ENCODE data around the gene ACAD11. TPM values are rescaled to one million over a fixed set of nuclear protein-coding genes. Genes with fewer than 3 reads are reported as not detected.

The ACAD11 gene
- total RNA-seq, 1 experiment from 2014 or later = 12.6 TPM

- no peaks in the 10 kb centered on the region for H3K9me3 ChIP-seq (ENCODE audit: control insufficient read depth in 1 of 2, insufficient read depth in 1 of 2, low read depth in 1 of 2, low read length in 2 of 2)
- H3K9ac ChIP-seq (ENCODE audit: low read length) = no peak overlapping the region
- ChIA-PET POLR2A (no interaction called here), CTCF (no interaction called here), RAD21 (ENCODE audit: low non-redundant PET in 1 of 2, low total read pairs in 2 of 2, uncharacterized antibody in 2 of 2, unreplicated experiment in 2 of 2) (no interaction called here)
- no peak overlapping the region for H3K4me3 ChIP-seq (replicated peaks in 1 of 2; ENCODE audit: low read depth in 1 of 2, low read length in 2 of 2)
- no peaks in the 10 kb centered on the region for H3K27me3 ChIP-seq (ENCODE audit: insufficient read depth, low read length)
- DNase-seq (ENCODE audit: low read depth, low spot score) = no peak
- no peak for TF ChIP-seq SRF (IDR thresholded peaks at IDR 0.05; ENCODE audit: low read depth)
- TF ChIP-seq, protein P1, sequence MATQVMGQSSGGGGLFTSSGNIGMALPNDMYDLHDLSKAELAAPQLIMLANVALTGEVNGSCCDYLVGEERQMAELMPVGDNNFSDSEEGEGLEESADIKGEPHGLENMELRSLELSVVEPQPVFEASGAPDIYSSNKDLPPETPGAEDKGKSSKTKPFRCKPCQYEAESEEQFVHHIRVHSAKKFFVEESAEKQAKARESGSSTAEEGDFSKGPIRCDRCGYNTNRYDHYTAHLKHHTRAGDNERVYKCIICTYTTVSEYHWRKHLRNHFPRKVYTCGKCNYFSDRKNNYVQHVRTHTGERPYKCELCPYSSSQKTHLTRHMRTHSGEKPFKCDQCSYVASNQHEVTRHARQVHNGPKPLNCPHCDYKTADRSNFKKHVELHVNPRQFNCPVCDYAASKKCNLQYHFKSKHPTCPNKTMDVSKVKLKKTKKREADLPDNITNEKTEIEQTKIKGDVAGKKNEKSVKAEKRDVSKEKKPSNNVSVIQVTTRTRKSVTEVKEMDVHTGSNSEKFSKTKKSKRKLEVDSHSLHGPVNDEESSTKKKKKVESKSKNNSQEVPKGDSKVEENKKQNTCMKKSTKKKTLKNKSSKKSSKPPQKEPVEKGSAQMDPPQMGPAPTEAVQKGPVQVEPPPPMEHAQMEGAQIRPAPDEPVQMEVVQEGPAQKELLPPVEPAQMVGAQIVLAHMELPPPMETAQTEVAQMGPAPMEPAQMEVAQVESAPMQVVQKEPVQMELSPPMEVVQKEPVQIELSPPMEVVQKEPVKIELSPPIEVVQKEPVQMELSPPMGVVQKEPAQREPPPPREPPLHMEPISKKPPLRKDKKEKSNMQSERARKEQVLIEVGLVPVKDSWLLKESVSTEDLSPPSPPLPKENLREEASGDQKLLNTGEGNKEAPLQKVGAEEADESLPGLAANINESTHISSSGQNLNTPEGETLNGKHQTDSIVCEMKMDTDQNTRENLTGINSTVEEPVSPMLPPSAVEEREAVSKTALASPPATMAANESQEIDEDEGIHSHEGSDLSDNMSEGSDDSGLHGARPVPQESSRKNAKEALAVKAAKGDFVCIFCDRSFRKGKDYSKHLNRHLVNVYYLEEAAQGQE (IDR thresholded peaks at IDR 0.05; ENCODE audit: low read depth) = no peak
- TF ChIP-seq, protein P2, sequence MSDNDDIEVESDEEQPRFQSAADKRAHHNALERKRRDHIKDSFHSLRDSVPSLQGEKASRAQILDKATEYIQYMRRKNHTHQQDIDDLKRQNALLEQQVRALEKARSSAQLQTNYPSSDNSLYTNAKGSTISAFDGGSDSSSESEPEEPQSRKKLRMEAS (IDR thresholded peaks at IDR 0.05) = no peak
- TF ChIP-seq ZNF274 (IDR thresholded peaks at IDR 0.05; ENCODE audit: low read depth, low read length) = no peak
- no peak for TF ChIP-seq ELF1 (IDR thresholded peaks at IDR 0.05; ENCODE audit: borderline replicate concordance, low read depth)
- H3K27ac ChIP-seq (ENCODE audit: low read depth, low read length) = no peak overlapping the region
- no peak for ATAC-seq
- intact Hi-C loops (cut with micrococcal nuclease) = no loop called here
- no TSS peak for BruUV-seq (replicated peaks)
- no peaks in the 10 kb centered on the region for H3K4me1 ChIP-seq (ENCODE audit: control insufficient read depth in 1 of 2, insufficient read depth in 2 of 2, low read length in 2 of 2)
- H3K9me2 ChIP-seq (ENCODE audit: insufficient read depth) = no peaks in the 10 kb centered on the region
- H3K79me2 ChIP-seq (ENCODE audit: insufficient read depth, low read length) = no peaks in the 10 kb centered on the region
- H2AFZ ChIP-seq (ENCODE audit: low read depth, low read length, poor library complexity, severe bottlenecking) = no peak overlapping the region
- no peak overlapping the region for H3K4me2 ChIP-seq (ENCODE audit: low read length)
- peaks cover 16 to 24% of the 10 kb centered on the region in 2 experiments; a peak in 3 of 4 replicates for H3K36me3 ChIP-seq (ENCODE audit: control insufficient read depth in 1 of 2, insufficient read depth in 2 of 2, low read length in 2 of 2)
- H4K20me1 ChIP-seq (ENCODE audit: insufficient read depth) = no peaks in the 10 kb centered on the region
These were observed 20.3 kb upstream of the ACAD11 start for GRCh38 chr3:132679911-132680310.

DNA sequence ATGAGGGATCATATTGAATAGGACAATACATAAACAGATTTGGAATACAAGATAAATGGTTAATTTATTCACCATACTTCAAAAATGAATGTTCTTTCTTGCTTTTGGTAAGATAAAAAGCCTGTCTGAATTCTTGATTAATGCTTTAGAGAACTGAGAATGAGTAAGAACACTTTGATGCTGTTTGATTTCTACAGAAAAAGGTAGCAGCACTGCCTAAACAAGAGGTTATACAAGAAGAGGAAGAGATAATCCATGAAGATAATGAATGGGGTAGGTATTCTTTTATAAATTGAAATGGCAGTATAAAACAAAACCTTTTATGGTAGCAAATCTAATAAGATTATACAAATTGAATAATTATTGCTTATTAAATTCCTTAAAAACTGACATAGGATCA, 15.8 kb upstream of the ACAD11 start:
- Histone ChIP-seq H3K27me3 (ENCODE audit: insufficient read depth, low read length) (no peaks in the 10 kb centered on the region), H3K79me2 (ENCODE audit: insufficient read depth, low read length) (no peaks in the 10 kb centered on the region), H3K9ac (ENCODE audit: low read length) (no peak overlapping the region), H4K20me1 (ENCODE audit: insufficient read depth) (no peaks in the 10 kb centered on the region), H3K27ac (ENCODE audit: low read depth, low read length) (no peak overlapping the region), H2AFZ (ENCODE audit: low read depth, low read length, poor library complexity, severe bottlenecking) (no peak overlapping the region), H3K4me3 (replicated peaks in 1 of 2; ENCODE audit: low read depth in 1 of 2, low read length in 2 of 2) (no peak overlapping the region), H3K9me2 (ENCODE audit: insufficient read depth) (no peaks in the 10 kb centered on the region), H3K36me3 (ENCODE audit: control insufficient read depth in 1 of 2, insufficient read depth in 2 of 2, low read length in 2 of 2) (peaks cover 21 to 42% of the 10 kb centered on the region in 2 experiments), H3K9me3 (ENCODE audit: control insufficient read depth in 1 of 2, insufficient read depth in 1 of 2, low read depth in 1 of 2, low read length in 2 of 2) (no peaks in the 10 kb centered on the region; a peak in 1 of 4 replicates), H3K4me2 (ENCODE audit: low read length) (no peak overlapping the region), H3K4me1 (ENCODE audit: control insufficient read depth in 1 of 2, insufficient read depth in 2 of 2, low read length in 2 of 2) (no peaks in the 10 kb centered on the region)
- intact Hi-C loops (cut with micrococcal nuclease) = no loop called here
- ATAC-seq = no peak
- no peak for DNase-seq (ENCODE audit: low read depth, low spot score)
- BruUV-seq (replicated peaks) = no TSS peak
- ChIA-PET RAD21 (ENCODE audit: low non-redundant PET in 1 of 2, low total read pairs in 2 of 2, uncharacterized antibody in 2 of 2, unreplicated experiment in 2 of 2) (no interaction called here), POLR2A (no interaction called here), CTCF (no interaction called here)
- TF ChIP-seq CEBPB (IDR thresholded peaks at IDR 0.05; ENCODE audit: low read depth) = no peak
- TF ChIP-seq, protein P1 (IDR thresholded peaks at IDR 0.05; ENCODE audit: low read depth) = no peak
- TF ChIP-seq, protein P2 (IDR thresholded peaks at IDR 0.05) = no peak
- TF ChIP-seq POLR2AphosphoS5 (IDR thresholded peaks at IDR 0.05; ENCODE audit: low read depth, low read length) = no peak
- TF ChIP-seq YY1 (IDR thresholded peaks at IDR 0.05; ENCODE audit: extremely low read depth, insufficient replicate concordance, low read depth, low read length) = no peak
- TF ChIP-seq SRF (IDR thresholded peaks at IDR 0.05; ENCODE audit: low read depth) = no peak
- no peak for TF ChIP-seq ELF1 (IDR thresholded peaks at IDR 0.05; ENCODE audit: borderline replicate concordance, low read depth)
- no peak for TF ChIP-seq JUND (IDR thresholded peaks at IDR 0.05)
- no peak for TF ChIP-seq EZH2phosphoT487 (IDR thresholded peaks at IDR 0.05; ENCODE audit: borderline replicate concordance)
- no peak for TF ChIP-seq SIN3A (IDR thresholded peaks at IDR 0.05; ENCODE audit: low read depth)
- no peak for TF ChIP-seq EZH2 (IDR thresholded peaks at IDR 0.05)
- TF ChIP-seq TCF7L2 (IDR thresholded peaks at IDR 0.05; ENCODE audit: borderline replicate concordance, extremely low read depth, insufficient read depth, insufficient read length) = no peak

Data from HCT116 (cell line).